ENCODE data around the gene MAN2B1.

MAN2B1 gene

DNA sequence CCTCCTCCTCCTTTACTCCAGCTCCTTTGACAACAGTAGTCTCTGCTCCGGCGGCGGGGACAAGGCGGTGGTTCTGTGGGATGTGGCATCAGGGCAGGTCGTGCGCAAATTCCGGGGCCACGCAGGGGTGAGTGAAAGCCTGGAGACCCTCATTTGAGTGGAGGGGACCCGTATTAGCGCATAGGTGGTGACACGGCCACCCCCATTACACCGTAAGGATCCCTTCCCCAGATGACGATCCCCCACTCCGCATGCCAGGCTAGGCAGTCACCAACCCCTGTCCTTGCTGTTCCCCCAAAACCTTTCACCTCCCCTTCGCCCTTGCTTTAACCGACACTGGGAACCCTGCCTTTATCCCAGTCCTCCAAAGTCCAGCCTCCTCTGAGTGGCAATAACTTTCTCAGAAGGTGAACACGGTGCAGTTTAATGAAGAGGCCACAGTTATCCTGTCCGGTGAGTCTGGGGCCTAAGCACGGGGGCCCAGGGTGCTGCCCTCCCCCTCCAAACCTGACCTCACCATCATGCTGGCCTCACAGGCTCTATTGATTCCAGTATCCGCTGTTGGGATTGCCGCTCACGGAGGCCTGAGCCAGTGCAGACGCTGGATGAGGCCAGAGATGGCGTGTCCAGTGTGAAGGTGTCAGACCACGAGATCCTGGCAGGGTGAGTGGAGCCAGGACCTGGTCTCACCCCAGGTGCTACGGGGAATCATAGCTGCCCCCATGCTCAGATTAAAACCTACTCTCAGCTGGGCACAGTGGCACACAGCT lies 3.8 kb upstream of the MAN2B1 start:
- Histone ChIP-seq H3K9ac (peak overlapping the region; percentile 87 to 99 (median 95)), H3K27me3 (no peaks in the 10 kb centered on the region), H3K4me2 (peak overlapping the region; percentile 96 to 100 (median 99)), H4K20me1 (peaks cover 4 to 63% (median 30%) of the 10 kb centered on the region in 11 experiments; a peak in 19 of 22 replicates), H3K4me3 (peak overlapping the region; percentile 75 to 98 (median 90)), H3K9me3 (replicated peaks in 1 of 11) (no peaks in the 10 kb centered on the region), H3K36me3 (peaks cover 30 to 62% (median 49%) of the 10 kb centered on the region in 11 experiments), H3K27ac (peak overlapping the region; percentile 92 to 100 (median 98)), H3K4me1 (peaks cover 38 to 49% (median 40%) of the 10 kb centered on the region in 10 experiments)
- TF ChIP-seq Cebpa-rat (IDR thresholded peaks at IDR 0.05): no peak

DNA sequence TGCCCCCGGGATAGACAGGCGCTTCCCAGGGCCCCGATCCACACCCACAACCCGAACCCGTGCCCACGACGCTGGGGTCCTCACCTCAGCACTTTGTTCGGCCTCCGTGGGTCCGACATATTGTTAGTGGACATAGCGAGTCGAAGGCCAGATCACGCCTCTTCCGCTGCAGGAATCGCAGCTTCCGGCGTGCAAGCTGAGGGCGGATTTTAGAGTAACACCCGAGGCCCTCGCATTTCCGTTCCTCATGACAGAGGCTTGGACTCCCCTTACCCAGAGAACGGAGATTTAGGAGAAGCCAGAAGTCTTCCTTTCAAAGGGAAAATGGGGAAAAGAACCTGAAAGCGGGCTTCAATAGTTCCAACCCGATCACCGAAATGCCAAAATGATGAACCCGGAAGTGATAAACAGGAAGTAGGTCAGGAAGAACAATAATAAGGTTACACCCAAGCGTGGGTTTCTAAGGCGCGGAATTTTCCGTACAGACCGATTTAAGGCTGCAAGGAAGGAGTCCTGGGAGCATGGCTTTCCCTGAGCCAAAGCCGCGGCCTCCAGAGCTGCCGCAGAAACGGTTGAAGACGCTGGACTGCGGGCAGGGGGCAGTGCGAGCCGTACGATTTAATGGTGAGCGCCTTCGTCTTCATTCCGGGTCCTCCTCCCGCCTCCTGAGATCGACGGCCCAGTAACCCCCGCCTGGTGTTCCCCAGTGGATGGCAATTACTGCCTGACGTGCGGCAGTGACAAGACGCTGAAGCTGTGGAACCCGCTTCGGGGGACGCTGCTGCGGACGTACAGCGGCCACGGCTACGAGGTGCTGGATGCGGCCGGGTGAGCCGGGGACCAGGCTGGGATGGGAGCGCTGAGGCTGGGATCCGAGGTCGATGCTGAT lies 3.0 kb upstream of the MAN2B1 start:
- Histone ChIP-seq H3K9ac (peak overlapping the region; percentile 87 to 99 (median 95)), H3K4me2 (peak overlapping the region; percentile 96 to 100 (median 99)), H3K36me3 (peaks cover 27 to 58% (median 46%) of the 10 kb centered on the region in 11 experiments), H3K4me1 (peaks cover 40 to 53% (median 47%) of the 10 kb centered on the region in 10 experiments), H4K20me1 (peaks cover 6 to 55% (median 21%) of the 10 kb centered on the region in 11 experiments; a peak in 17 of 22 replicates), H3K27me3 (no peaks in the 10 kb centered on the region), H3K9me3 (replicated peaks in 1 of 11) (no peaks in the 10 kb centered on the region), H3K4me3 (peak overlapping the region; percentile 75 to 98 (median 90)), H3K27ac (peak overlapping the region; percentile 92 to 100 (median 98))
- TF ChIP-seq Cebpa-rat (IDR thresholded peaks at IDR 0.05): no peak

DNA sequence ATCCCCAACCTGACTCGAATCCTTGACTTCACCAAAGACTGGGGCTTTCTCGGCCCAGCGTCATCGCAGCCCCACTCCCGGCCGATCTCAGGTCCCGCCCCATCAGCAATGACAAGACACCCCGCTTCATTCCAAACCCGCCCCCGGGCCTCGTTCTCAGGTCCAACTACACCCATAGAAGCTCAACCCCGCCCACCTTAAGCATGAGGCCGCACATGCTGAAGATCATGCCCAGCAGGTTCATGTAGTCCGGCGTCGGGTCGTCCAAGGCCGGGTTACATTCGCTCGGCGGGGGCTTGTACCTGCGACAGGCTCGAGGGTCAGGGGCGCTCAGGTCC lies 2.4 kb upstream of the MAN2B1 start:
- peaks cover 45 to 57% (median 52%) of the 10 kb centered on the region in 10 experiments for H3K4me1 ChIP-seq

DNA sequence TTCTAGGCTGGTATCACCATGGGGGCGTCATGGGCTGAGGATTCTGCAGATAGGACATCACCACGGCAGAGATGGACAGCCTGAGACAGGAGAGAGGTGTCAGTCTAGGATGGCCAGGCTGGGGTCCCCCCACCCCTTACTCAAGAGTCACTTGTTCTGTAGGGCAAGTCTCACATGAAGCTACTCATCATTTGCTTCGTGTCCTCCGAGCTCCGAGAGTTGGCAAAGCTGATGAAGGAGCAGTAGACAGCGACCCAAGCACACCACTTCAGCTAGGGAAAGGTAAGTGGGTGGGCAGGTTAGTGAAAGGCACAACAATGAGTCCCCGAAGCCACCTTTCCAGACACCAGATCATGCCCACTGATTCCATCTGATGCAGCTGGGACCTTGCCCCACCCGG lies 1.8 kb upstream of the MAN2B1 start:
- Histone ChIP-seq H4K20me1 (peaks cover 6 to 43% (median 12%) of the 10 kb centered on the region in 11 experiments; a peak in 14 of 22 replicates), H3K27me3 (no peaks in the 10 kb centered on the region), H3K4me1 (peaks cover 49 to 57% (median 52%) of the 10 kb centered on the region in 10 experiments), H3K27ac (peak overlapping the region in 9 of 11 experiments; percentile 94 to 100 (median 99); a peak in 14 of 22 replicates), H3K9me3 (replicated peaks in 1 of 11) (no peaks in the 10 kb centered on the region), H3K36me3 (peaks cover 27 to 58% (median 46%) of the 10 kb centered on the region in 11 experiments), H3K9ac (peak overlapping the region; percentile 87 to 99 (median 95)), H3K4me3 (peak overlapping the region; percentile 75 to 98 (median 90)), H3K4me2 (peak overlapping the region; percentile 96 to 100 (median 99))
- no peak for TF ChIP-seq Cebpa-rat (IDR thresholded peaks at IDR 0.05)

More for the DNA sequence above, 2.4 kb upstream of the MAN2B1 start:
- peak overlapping the region; percentile 96 to 100 (median 99) for H3K4me2 ChIP-seq
- peaks cover 27 to 58% (median 46%) of the 10 kb centered on the region in 11 experiments for H3K36me3 ChIP-seq
- H3K4me3 ChIP-seq: peak overlapping the region; percentile 75 to 98 (median 90)
- H4K20me1 ChIP-seq: peaks cover 6 to 49% (median 15%) of the 10 kb centered on the region in 11 experiments; a peak in 17 of 22 replicates
- H3K27ac ChIP-seq: peak overlapping the region; percentile 92 to 100 (median 98)
- no peaks in the 10 kb centered on the region for H3K9me3 ChIP-seq (replicated peaks in 1 of 11)
- no peak for TF ChIP-seq Cebpa-rat (IDR thresholded peaks at IDR 0.05)
- H3K27me3 ChIP-seq: no peaks in the 10 kb centered on the region
- H3K9ac ChIP-seq: peak overlapping the region; percentile 87 to 99 (median 95)

DNA sequence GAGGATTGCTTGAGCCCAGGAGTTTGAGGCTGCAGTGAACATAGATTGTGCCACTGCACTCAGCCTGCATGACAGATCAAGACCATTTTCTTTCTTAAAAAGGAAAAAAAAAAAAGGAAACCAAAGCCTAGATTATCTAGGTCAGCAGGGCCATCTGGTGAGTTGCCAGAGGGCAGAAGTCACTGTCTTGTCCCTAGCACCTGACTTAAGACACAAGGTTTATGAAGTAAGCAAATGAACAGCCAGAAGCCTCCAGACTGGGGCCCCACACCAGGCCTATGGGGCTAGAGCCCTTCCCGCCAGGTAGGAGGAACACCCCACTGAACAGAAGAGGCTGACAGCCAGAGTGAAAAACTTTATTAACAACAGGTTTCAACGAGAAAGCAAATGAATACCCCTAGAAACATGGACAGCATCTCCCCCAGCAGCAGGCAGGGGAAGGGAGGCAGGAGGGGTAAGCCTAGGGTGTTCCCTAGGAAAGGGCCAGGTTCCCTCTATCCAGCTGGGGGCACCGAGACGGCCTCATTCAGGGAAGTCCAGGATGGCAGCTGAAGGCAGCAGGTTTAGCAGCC lies 1.3 kb upstream of the MAN2B1 start:
- Histone ChIP-seq H3K4me2 (peak overlapping the region; percentile 96 to 100 (median 99)), H3K27me3 (no peaks in the 10 kb centered on the region), H3K27ac (peak overlapping the region in 2 of 11 experiments; percentile 98 to 99; a peak in 3 of 22 replicates), H3K4me1 (peaks cover 49 to 56% (median 52%) of the 10 kb centered on the region in 10 experiments), H3K4me3 (peak overlapping the region; percentile 75 to 98 (median 92)), H3K9me3 (replicated peaks in 1 of 11) (no peaks in the 10 kb centered on the region), H3K36me3 (peaks cover 27 to 58% (median 46%) of the 10 kb centered on the region in 11 experiments), H4K20me1 (peaks cover 6 to 38% (median 7%) of the 10 kb centered on the region in 11 experiments; a peak in 14 of 22 replicates), H3K9ac (peak overlapping the region; percentile 87 to 99 (median 95); a peak in 21 of 22 replicates)
- no peak for TF ChIP-seq Cebpa-rat (IDR thresholded peaks at IDR 0.05)

DNA sequence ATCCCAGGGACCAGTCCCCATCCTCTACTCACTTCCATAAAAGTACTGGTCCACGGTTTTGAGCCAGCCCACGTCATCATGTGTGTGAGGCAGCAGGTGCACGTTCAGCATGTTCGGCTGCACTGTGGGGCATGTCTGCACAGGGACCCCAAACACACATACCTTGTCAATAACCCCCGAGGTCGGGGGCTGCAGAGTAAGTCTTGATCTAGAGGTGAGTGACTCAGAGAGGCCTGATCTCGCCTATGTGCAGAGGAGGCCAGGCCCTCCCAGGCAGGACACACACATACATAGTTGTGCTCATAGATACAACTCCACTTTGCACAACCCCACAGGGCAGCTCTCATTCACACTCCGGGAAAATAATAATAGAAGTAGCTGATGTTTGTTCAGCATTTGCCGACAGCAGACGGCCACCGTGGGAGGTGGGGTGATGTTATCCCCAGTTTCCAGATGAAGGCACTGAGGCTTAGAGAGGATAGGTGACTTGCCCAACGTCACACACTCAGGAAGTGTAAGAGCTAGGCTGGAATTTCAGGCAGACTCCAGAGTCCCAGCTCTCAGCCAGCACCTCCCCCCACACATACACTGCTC lies 774 bp downstream of the MAN2B1 start:
- Histone ChIP-seq H3K9me3 (replicated peaks in 1 of 11) (no peaks in the 10 kb centered on the region), H3K9ac (peak overlapping the region; percentile 84 to 99 (median 95)), H3K36me3 (peaks cover 42 to 59% (median 53%) of the 10 kb centered on the region in 11 experiments), H3K4me2 (peak overlapping the region; percentile 96 to 100 (median 99)), H3K4me1 (peaks cover 47 to 52% (median 50%) of the 10 kb centered on the region in 10 experiments), H4K20me1 (peaks cover 0 to 25% (median 7%) of the 10 kb centered on the region in 11 experiments; a peak in 9 of 22 replicates), H3K4me3 (peak overlapping the region; percentile 75 to 96 (median 88)), H3K27me3 (no peaks in the 10 kb centered on the region), H3K27ac (peak overlapping the region; percentile 50 to 99 (median 82))
- TF ChIP-seq Cebpa-rat (IDR thresholded peaks at IDR 0.05): no peak

DNA sequence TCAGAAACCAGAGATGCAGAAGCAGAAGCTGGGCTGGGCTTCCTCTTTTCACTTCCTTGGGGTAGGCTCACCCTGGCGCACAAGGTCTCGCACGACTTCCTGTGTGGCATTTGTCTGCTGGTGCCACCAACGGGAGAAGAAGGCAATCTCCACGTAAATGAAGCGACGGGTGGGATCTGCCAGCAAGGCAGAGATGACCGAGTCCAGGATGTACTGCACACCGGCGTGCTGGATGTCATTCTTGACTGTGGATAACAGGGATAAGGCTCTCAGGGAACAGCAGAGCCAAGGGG lies 1.3 kb downstream of the MAN2B1 start:
- H3K27ac ChIP-seq: peak overlapping the region; percentile 50 to 99 (median 82); a peak in 21 of 22 replicates
- H3K9ac ChIP-seq: peak overlapping the region; percentile 84 to 99 (median 95); a peak in 21 of 22 replicates
- H3K4me1 ChIP-seq: peaks cover 41 to 47% (median 45%) of the 10 kb centered on the region in 10 experiments
- H3K4me2 ChIP-seq: peak overlapping the region; percentile 96 to 100 (median 99)
- H4K20me1 ChIP-seq: peaks cover 0 to 19% (median 2%) of the 10 kb centered on the region in 11 experiments; a peak in 8 of 22 replicates
- peaks cover 47 to 59% (median 55%) of the 10 kb centered on the region in 11 experiments for H3K36me3 ChIP-seq
- H3K9me3 ChIP-seq (replicated peaks in 1 of 11): no peaks in the 10 kb centered on the region
- peak overlapping the region; percentile 75 to 96 (median 88) for H3K4me3 ChIP-seq
- H3K27me3 ChIP-seq: no peaks in the 10 kb centered on the region
- TF ChIP-seq Cebpa-rat (IDR thresholded peaks at IDR 0.05): no peak
